ENCODE results near the gene PEX7.
"Not testable (repeated sequence)": the region's sequence is repeated elsewhere in the genome, so short reads cannot be mapped to it uniquely, and the experiment has no call there.

The PEX7 gene

GRCh38 chr6:136790411-136791295, 31.7 kb upstream of the PEX7 start:
- DNase-seq (ENCODE audit: low read depth in 2 of 2), result no peak

GRCh38 chr6:136791296-136792094, 30.9 kb upstream of the PEX7 start:
- DNase-seq (ENCODE audit: low read depth in 2 of 2), result peak; percentile 26 to 30

DNA sequence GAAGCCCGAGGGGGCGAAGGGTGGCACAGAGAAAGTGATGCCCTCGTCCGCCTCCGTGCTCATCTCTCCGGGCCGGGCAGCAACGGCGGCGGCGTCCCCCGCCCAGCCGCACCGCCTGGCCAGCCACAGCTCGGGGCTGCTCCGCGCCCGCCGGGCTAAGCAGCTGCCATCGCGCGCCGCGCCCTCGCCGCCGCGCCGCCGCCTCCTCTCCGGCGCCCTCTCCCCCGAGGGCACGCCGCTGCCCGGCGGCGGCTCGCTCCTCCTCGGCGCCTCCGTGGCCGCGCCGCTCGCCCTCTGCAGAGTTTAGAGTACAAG, 30.3 kb upstream of the PEX7 start:
- no peak for DNase-seq (ENCODE audit: low read depth in 2 of 2)

- peak; percentile 85 to 94 for DNase-seq (ENCODE audit: low read depth in 2 of 2)
Observed at GRCh38 chr6:136792410-136793262, 29.8 kb upstream of the PEX7 start, which contains the start of gene MAP3K5. TSS of gene MAP3K5 (minus strand) at chr6:136792477. CDS start at chr6:136792157, 320 bp downstream.

- no peak for DNase-seq (ENCODE audit: low read depth in 2 of 2)
Observed at GRCh38 chr6:136793363-136793762, 29.0 kb upstream of the PEX7 start.

- no peak for DNase-seq (ENCODE audit: low read depth in 2 of 2)
Observed at GRCh38 chr6:136795386-136795785, 27.0 kb upstream of the PEX7 start.

- no peak for DNase-seq (ENCODE audit: low read depth in 2 of 2)
Observed at GRCh38 chr6:136795996-136796395, 26.4 kb upstream of the PEX7 start.

DNA sequence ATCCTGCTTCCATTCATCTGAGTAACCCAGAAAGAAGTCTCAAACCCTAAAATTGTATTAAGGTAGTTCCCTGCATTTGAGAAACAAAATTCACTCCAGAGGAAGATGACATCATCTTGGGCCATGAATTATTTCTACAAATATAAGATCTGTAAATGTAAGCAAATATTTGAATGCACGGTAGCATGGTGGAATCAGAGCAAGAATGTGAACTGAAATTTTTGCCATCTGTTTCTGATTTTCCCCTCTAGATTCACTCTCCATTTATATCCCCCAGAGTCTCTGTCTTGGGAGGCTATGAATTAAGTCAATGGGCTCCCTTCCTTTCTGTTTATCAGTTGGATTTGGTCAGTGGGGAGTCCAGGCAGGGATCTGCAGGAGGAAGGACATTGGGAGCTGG, 24.3 kb upstream of the PEX7 start:
- no peak for DNase-seq (ENCODE audit: low read depth in 2 of 2)

DNA sequence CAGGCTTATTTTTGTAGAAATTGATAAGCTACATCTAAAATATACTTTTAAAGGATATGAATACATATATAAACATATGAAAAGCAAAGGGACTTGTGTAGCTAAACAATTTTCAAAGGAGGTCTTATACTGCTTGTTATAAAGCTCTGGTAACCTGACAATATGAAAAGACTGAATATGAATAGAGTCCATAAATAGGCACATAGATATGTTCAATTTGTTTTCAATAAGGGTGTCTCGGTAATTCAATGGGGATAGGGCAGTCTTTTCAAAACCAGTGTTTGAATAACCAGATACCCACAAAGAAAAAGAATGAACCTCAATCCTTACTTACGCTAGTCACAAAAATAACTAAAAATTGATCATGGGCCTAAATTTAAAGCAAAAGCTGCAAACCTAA, 20.8 kb upstream of the PEX7 start:
- DNase-seq (ENCODE audit: low read depth in 2 of 2), result no peak

DNA sequence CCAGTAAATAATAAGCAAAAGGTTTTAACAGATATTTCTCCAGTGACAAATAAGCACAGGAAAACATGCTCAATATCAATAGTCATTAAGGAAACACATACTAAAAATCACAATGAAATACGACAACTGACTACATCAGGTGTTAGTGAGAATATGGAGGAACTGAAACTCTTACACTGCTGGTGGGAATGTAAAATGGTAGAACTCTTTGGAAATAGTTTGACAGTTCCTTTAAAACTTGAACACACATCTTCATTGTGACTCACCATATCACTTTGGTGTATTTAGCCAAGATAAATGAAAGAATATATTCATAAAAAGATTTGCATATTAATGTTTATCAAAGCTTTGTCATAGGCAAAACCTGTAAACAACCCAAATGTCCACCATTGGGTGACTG, 18.8 kb upstream of the PEX7 start:
- DNase-seq (ENCODE audit: low read depth in 2 of 2), result no peak

GRCh38 chr6:136809091-136809860, 13.1 kb upstream of the PEX7 start:
- no peak for DNase-seq (ENCODE audit: low read depth in 2 of 2)

DNA sequence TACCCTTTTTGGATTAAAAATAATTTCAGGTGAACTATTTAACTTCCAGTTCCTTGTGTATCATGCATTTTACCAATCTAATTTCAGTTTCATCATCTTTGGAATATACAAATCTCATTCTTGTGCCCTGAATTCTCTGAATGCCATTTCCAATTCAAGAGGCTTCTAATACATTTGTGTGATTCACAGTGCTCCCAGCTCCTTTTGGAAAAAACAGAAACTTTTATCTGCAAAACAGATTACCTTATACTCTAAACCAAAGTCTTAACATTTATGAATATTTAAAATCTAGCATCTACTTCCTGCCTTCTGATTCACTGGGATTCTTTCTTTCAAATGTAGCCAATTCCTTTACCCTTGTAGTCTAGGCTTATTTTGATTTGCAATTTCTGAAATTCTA, 11.1 kb upstream of the PEX7 start:
- no peak for DNase-seq (ENCODE audit: low read depth in 2 of 2)

- DNase-seq (ENCODE audit: low read depth in 2 of 2), result no peak
Observed at GRCh38 chr6:136812174-136812573, 10.2 kb upstream of the PEX7 start.

GRCh38 chr6:136815608-136816007, 6.8 kb upstream of the PEX7 start:
- DNase-seq (ENCODE audit: low read depth in 2 of 2), result not testable (repeated sequence)

- no peak for DNase-seq (ENCODE audit: low read depth in 2 of 2)
Observed at GRCh38 chr6:136816656-136817055, 5.7 kb upstream of the PEX7 start.

DNA sequence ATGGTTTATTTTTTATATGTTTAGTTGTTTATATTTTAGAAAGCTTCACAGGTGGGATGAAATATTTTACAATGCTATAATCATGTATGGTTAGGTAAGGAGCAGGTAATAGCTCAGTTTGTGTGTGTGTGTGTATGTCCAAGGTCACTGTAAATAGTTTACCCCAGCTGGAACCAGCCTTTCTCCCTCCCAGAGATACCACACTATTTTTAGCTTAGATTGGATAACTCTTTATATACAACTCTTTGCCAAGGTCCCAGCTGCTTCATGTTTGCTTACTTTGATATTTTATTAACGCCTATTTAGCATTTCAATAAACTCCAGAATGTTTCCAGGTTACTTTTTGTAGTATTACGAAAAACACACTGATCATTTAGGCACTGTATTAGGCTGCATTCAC, 1.8 kb upstream of the PEX7 start:
- no peak for DNase-seq (ENCODE audit: low read depth in 2 of 2)

DNA sequence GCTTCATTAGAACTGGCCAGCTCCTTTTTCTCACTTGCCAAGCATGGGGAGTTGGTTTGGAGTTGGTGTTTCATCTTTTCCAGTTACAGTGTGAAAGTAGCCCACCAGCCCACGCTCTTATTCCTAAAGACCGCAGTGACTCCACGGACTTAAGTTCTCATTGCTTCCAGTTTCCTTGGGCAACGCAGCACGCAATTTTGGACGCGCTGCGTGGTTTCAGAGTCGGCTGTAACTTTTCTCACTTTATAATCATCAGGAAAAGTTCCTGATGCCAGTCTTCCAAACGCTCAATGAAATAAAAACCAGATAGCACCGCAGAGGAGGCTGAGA, 381 bp upstream of the PEX7 start:
- DNase-seq (ENCODE audit: low read depth in 2 of 2), result peak; percentile 4 to 7

DNA sequence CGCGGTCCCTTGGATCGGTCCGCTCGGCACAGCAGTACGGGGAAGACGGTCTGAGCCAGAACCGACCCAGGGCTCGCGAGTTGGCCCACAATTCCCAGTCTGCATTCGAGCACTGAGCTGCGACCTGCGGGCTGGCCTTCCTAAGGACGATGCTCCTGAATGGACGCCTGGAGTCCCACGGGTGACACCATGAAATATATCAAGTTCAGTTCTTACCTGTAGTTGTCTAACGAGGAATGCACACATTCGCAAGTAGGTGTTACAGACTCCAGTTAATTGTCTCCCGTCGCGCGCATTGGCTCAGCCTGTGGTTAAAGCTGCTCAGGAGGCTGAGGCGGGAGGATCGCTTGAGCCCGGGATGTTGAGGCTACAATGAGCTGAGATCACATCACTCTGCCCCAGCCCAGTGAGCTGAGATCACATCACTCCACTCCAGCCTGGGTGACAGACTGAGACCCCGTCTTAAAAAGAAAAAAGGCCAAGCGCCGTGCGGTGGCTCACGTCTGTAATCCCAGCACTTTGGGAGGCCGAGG, 802 bp downstream of the PEX7 start:
- DNase-seq (ENCODE audit: low read depth in 2 of 2), result no peak

GRCh38 chr6:136826216-136826615, 3.8 kb downstream of the PEX7 start:
- no peak for DNase-seq (ENCODE audit: low read depth in 2 of 2)

DNA sequence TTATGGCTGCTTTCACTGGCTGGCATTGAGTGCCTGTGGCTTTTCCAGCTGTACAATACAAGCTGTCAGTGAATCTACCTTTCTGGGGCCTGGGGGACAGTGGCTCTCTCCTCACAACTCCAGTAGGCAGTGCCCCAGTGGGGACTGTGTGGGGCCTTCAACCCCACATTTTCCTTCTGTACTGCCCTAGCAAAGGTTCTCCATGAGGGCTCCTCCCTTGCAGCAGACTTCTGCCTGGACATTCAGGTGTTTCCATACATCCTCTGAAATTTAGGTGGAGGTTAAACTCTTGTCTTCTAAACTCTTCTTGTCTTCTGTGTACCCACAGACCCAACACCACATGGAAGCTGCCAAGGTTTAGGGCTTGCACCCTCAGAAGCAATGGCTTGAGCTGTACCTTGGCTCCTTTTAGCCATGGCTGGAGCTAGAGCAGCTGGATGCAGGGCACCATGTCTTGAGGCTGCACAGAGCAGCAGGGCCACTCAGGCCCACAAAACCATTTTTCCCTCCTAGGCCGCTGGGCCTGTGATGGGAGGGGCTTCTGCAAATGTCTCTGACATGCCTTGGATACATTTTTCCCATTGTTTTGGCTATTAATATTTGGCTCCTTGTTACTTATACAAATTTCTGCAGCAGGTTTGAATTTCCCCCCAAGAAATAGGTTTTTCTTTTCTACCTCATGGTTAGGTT, 9.6 kb downstream of the PEX7 start:
- no peak for DNase-seq (ENCODE audit: low read depth in 2 of 2)
